HG03439 (cell line): Measurements from ENCODE around the gene IL24.

Source experiments
- ATAC-seq: cut with Tn5 transposase; IDR thresholded peaks from one replicate; pipeline ENCODE4 v1.9.1; 2021; ENCODE audit warnings: mild to moderate bottlenecking, moderate library complexity; ENCODE audit not compliant: unreplicated experiment

IL24 gene

DNA sequence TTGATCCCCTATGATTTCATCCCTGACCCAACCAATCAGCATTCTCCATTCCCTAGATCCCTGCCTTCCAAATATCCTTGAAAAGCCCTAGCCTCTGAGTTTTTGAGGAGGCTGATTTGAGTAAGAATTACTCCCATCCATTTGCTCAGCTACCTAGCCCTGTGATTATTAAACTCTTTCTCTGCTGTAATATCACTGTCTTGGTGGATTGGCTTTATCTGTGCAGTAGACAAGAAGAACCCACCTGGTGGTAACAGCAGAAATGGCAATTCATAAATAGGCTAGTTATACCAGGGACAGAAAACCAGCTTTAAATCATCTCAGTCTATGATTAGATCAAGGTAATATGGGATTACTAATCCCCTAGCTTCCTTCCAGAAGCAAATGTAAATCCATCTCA lies 18.8 kb upstream of the IL24 start:
- no peak for ATAC-seq

DNA sequence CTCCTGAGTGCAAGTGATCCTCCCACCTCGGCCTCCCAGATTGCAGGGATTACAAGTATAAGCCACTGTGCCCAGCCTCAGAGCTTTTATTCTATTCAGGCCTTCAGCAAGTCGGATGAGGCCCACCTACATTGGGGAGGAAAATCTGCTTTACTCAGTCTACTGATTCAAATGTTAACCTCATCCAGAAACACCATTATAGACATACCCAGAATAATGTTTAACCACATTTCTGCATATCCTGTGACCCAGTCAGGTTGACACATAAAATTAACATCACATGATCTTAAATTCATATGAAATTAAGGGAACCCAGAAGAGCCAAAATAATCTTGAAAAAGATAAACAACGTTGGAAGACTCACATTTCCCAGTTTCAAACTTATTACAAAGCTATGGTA lies 16.9 kb upstream of the IL24 start:
- ATAC-seq: no peak

DNA sequence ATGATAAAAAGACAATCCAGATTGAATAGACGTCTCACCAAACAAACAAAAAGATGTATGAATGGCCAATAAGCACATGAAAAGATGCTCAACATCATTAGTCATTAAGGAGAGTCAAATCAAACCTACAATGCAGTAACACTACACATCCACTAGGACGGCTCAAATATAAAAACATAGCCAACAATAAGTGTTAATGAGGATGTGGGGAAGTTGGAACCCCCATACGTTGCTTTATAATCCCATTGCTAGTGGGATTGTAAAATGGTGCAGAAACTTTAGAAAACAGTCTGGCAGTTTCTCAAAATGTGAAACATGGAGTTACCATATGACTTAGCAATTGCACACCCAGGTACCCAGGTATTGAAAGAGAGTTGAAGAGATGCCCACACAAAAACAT lies 14.7 kb upstream of the IL24 start:
- no peak for ATAC-seq

DNA sequence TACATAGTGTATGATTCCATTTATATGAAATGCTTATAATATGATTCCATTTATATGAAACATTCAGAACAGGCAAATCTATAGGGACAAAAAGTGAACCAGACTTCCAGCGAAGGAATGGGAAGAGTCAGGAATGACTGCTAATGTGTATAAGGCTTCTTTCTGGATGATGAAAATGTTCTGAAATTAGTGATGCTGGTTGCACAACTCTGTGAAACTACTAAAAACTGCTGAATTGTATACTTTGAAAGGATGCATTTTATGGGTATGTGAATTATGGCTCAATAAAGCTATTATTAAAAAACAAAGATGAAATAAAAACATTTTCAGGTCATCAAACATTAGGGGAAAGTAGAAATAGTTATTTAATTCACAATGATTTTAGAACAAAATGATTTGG lies 14.1 kb upstream of the IL24 start:
- ATAC-seq: no peak

DNA sequence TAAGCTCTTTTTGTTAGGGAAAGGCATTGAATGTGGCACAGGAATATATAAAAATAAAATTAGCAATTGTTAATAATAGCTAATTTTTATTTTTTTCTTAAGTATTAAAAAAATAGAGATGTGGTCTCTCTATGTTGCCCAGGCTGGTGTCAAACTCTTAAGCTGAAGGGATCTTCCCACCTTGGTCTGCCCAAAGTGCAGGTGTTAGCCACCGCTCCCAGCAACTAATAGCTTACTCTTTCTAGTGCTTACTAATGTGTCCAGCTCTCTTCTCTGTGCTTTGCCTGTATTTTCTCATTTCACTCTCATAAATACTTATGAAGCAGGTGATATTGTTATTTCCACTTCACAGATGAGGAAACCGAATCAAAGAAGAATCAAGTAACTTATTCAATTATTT lies 13.4 kb upstream of the IL24 start:
- ATAC-seq: no peak

DNA sequence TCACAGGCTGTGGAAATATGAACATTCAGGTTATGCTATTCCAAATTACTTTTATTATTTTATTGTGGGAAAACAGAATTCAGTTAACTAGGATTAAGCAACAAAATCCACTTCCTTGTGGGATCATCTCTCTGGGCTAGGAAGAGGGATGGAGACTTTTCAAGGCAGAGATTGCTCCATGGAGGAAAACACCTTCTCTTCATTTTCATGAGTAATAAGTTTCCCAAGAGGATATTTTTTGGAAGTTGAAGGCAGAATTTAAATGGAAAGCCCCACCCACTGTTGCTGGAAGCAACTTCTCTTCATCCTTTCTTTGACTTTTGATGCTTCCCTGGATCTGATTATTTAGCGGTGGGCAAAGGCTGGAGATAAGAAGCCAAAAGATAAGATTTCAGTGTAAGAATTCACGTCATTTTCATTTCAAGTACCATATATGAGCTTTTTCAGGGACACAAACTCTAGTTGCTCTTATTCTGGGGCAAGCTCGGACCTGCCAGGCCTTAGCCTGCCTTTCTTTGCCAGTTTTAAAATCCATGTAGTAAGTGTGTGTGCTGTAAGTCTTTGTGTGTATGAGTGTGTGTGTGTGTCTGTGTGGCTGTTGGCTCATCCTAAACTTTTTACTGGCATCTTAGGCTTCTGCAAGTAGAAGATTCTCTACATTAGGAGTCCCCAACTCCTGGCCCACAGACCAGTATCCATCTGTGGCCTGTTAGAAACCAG lies 11.7 kb upstream of the IL24 start:
- no peak for ATAC-seq

DNA sequence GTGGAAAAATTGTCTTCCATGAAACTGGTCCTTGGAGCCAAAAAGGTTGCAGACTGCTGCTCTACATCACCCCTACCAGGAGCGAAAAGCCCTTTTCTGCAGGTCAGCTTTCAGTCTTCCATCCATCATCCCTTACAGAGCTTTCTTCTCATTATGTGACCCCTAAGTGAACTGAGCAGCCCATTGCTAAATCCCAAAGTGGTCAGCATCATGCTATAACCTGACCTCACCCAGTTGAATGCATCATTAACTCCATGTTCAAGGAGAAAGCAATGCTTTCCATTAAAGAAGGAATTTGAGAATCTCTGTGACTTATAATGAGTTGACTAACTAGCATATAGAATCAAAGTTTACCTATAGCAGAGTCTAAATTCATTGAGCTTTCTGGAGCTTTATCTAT lies 10.4 kb upstream of the IL24 start:
- no peak for ATAC-seq

DNA sequence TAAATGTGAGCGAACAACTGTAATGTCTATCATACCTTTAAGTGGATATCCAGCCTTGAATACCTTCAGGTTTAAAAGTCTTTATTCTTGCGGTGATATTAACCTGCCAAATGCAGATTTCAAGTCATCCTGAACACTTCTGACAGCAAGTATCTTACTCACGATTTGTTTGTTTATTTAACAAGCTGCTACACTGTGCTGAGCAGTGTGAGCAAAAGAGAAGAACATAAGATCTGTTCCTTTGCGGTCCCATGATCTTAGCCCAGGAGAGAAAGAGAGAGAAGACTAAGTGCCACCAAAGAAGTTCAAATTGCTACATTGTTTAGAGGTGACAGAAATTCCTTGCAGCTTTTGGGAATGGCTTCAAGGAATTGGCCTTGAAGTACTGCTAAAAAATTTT lies 9.5 kb upstream of the IL24 start:
- ATAC-seq: no peak

DNA sequence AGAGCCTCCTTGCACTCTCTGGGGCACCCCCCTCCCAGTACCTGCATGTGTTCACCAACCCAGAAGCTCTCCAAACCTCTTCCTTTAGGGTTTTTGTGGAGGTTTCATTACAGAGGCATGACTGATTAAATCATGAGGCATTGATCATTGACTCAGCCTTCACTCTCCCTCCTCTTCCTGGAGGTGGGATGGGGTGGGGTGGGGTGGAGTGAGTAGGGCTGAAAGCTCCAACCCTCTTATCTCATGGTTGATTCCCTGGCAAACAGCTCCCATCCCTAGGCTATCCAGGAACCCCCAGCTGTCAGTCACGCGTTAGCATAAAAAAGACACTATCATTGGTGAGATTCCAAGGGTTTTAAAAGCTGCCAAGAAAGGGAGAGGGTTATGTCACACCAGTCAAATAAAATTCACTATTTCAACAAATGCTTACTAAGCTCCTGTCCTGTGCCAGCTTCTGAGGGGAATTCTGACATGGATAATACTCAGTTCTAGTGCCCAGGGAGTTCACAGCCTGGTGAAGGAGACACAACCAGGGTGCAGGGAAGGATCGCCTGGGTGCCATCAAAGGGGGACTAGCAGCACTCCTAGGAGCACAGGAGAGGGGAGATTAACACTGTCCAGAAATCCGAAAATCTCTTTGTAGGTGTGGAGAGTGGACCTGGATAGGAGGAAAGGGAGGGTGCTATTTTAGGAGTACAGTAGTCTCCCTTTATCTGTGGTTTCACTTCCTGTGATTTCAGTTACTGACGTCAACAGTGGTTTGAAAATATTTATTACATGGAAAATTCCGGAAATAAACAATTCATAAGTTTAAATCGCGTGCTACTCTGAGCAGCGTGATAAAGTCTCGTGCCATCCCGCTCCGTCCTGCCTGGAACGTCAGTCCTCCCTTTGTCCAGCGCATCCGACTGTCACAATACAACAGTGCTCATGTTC lies 6.8 kb upstream of the IL24 start:
- no peak for ATAC-seq

DNA sequence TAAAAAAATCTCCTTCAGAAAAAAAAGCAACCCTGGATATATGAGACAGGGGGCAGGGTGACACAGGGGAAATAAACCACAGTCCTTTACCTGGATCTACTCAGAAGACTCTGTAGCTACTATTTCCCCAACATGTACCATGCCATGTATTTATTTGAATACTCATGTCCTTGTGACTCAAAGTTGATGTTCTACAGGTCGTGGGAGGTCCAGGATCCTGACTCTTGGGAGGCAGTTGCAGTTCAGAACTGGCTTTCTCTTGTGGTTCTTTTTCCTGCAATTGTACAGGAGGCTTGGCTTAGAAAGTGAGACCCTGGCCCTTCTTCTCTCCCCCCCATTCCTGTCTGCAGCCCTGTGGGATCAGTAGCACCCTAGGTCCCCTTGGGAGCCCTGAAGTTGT lies 5.8 kb upstream of the IL24 start:
- ATAC-seq: no peak

DNA sequence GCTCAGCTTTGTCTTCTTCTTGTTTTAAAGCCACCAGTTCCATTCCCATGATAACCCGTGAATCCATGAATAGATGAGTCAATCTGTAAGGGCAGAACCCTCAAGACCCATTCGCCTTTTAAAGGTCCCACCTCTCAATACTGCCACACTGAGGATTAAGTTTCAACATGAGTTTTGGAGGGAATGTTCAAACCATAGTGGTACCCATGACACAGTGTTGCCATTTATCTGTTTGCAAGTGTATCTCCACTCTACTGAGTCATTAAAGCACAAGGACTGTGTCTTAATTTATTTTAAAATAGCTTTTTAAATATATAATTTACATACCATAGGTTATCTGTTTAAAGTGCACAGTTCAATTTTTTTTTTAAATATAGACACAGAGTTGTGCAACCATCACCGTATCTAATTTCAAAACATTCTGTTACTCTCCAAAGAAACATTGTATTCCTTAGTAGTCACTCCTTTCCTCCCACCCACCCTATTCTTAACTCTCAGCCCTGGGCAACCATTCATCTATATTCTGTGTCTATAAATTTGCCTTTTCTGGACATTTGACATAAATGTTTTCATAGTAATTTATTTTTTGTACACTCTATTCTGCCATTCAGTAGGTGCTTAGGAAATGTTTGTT lies 4.8 kb upstream of the IL24 start:
- no peak for ATAC-seq

DNA sequence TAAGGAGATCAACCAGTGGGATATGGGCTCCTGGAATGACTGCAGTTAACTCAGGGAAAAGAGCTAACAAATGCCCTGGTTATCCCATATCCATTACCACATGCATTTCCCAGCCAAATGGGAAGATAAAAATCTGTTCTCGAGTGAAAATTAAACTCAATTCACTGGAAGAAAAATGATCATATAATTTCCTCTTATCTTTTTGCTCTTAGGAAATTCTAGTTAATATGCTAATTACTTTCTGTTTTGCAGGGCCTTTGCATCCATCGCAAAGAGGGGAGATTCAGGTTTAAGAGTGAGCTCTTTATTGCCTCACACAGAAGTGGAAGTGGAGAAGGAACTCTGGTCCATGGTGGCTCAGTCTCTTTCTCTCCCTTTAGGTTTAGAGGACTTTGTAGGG lies 3.9 kb upstream of the IL24 start:
- no peak for ATAC-seq

DNA sequence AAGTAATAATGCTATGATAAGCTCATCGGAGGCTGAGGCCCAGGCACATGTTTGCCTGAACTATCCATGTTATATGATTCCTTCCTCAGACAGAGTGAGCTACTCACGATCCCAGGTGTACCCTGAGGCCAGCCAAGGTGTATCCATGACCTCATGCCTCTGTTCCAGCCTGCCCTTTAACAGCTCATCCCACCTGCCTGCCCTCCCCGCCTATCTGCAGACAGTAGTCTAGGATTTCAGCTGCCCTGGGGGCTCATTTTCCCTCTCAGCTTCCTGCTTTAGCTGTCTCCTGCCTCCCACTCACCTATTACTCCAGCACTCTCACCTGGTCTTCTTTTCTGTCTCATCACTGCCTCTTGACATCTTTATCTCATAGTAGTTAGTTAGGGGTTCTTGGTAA lies 1.9 kb upstream of the IL24 start:
- ATAC-seq: no peak

DNA sequence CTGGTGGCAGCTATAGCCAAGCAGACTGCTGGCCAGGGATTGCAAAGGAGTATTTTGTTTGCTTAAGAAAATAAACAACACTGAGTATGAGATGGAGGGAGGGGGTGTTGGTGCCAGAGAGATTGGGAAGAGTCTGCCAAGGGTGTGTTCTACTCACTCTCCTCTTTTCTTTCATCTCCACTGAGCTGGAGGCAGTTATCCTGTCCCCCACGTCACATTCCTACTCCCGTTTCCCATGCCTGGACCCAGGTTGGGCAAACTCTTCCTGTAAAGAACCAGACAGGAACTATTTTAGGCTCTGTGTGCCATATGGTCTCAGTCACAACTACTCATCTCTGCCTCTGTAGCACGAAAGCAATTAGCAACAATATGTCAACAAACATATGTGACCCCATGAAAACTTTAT lies 1.4 kb upstream of the IL24 start:
- no peak for ATAC-seq

DNA sequence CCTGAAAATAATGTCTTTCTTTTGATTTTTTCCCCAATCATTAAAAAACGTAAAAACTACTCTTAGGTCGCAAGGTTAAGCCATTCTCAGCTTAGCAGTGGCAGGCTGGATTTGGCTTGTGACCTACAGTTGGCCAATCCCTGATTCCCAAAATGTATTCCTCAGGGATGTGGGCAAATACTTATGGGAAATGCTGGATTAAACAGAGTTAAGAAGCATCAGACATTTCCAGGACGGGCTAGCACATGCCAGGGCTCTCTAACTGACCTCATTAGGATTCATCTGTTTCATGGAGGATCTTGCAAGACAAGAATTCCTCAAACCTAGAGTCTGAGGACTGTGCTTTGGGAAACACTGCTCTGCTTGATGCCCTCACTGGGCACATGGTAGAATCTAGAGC lies 982 bp upstream of the IL24 start:
- ATAC-seq: no peak

DNA sequence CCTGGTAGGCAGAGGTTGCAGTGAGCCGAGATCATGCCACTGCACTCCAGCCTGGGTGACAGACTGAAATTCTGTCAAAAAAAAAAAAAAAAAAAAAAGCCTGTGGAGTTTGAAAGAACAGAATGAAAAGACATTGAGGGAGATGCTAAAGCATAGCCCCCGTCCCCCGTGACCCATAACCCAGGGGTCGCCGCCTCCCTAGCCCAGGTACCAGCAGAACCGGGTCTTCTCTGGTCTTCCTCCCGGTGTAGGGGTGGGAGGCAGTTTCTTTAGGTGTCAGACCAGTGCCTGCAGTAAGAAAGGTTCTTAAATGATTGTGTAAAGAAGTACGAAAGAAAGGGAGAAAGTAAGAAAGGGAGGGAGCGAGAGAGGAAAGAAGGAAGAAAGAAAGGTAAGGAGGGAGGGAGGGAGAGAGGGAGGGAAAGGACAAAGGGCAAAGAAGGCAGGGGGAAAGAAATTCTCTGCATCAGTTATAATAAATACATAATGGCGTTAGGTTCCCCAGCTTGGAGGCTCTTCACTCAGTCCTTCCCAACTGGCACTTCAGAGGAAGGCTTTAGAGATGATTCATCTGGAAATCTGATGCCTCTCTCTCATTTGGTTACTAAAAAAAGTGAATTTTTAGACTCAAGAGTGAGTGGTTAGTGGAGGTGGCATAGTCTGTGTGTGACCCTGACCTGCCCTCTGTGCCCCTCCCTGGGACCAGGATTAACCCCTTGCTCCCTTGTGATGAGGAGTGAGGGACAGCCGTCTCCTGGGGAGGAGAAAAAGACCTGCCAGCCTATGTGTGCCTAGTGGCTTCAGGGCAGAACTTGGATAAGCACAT lies 1.1 kb downstream of the IL24 start:
- ATAC-seq: no peak

DNA sequence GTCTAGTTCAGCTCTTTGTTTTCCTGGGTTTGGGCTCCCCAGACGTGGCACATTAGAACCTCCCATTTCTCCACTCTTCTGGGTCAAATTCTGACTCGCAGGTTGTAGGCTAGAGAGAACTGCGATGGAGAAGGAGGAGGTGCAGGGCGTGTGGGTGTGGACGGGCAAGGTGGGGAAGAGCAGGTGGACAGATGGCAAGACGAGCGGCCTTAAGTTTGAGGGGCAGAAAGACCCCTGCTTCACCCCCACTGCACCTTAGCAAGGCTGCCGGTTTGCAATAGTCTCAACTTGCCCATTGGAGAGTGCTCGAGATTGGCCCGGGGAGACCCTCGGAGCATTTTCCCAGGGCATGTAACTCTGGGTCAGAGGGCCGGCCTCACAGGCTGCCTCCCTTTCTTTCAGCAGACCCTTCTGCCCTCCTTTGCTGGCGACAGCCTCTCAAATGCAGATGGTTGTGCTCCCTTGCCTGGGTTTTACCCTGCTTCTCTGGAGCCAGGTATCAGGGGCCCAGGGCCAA lies 1.7 kb downstream of the IL24 start:
- no peak for ATAC-seq

DNA sequence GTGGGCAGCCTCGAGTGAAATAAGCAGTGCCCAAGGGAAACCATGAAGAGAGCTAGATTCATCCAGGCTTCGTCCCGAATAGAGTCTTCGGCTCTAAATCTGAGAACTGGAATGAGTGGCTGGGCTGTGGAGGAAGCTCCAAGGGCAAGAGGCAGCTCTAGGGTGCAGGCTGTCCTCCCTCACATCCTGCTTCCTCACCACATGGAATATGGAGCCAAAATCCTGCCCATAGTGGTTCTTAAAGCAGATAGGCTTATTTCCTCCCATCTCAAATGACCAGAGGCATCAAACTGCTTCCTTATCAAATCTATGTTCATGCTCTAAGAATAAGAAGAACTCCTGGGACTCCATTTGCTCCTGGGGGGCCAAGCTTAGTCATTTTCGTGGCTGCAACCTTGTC lies 2.5 kb downstream of the IL24 start:
- no peak for ATAC-seq

DNA sequence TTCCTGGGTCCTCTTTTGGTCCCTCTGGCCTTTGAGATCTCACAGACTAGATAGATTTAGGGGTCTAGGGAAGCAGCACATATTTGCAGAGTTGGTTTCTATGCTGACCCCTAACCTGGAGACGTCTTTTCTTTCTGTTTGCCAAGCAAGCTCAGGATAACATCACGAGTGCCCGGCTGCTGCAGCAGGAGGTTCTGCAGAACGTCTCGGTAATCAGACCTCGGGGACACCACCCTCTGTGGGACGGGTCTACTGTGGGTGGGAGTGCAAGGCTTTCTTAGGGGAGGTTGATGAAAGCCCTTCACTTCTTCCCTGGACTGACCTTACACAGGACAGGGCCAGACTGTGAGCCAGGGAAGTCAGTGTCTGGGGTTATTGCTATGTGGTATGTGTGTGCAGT lies 2.9 kb downstream of the IL24 start:
- ATAC-seq: no peak

DNA sequence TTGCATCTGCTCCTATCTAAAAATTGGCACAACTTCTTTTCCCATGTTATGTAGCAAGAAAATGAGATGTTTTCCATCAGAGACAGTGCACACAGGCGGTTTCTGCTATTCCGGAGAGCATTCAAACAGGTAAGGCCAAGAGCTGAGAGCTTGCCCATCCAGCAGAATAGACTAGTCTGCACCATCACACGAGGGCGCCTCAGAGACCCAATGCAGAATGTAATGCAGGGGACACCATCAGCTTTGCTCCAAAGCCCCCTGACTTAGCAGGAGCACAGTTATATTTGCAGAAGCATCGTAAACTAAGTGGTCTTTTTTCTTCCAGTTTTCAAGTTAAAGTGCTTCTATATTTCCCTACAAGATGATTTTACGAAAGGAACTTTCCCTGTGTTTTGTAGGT lies 4.7 kb downstream of the IL24 start:
- no peak for ATAC-seq

DNA sequence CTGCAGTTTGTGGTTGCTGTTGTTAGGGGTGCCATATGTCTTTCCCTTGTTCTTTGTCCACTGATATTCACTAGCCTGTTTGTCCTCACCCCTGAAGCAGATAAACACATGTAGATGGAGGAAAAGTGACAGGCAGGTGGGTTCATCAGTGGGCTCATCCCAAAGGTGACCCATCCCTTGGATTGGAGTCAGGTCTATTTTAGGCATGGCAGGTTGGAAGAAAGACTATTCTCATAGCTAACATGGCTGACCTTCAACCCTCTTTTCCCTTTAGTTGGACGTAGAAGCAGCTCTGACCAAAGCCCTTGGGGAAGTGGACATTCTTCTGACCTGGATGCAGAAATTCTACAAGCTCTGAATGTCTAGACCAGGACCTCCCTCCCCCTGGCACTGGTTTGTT lies 5.5 kb downstream of the IL24 start:
- no peak for ATAC-seq
